GM12875 (cell line): ENCODE measurements around the gene PDSS1.
A peak's percentile ranks its signal among the peaks of the same experiment; 100 is the strongest.

ENCODE experiments used
- H3K4me3 ChIP-seq: one replicate; pipeline ENCODE4 v1.5.1; 2011; ENCODE audit warnings: low read depth, low read length, control low read depth
- TF ChIP-seq, protein P1 (sequence below): IDR thresholded peaks from 2 replicates; pipeline ENCODE4 v1.5.1; 2011; ENCODE audit warnings: low read depth, mild to moderate bottlenecking, control low read depth, inconsistent platforms, low read length, moderate library complexity, borderline replicate concordance; ENCODE audit not compliant: insufficient read depth

Gene PDSS1

DNA sequence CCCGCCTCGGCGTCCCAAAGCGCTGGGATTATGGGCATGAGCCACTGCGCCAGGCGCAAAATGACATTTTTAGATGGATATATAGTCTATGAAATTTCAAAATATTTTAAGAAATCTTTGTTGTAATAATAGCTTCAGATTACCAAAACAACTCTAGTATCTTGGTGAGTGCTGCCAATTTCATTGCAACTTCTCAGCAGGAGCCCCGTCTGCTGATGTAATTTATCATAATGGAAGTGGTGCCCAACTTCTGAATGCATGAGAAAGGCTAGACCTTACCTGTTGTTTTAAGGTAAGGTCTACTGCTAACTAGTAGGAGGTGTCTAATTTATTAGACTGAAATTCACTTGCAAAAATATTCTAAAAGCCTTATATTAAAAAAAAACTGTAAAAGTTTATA is 20.0 kb downstream of the PDSS1 start:
- H3K4me3 ChIP-seq = no peak overlapping the region
- TF ChIP-seq, protein P1, sequence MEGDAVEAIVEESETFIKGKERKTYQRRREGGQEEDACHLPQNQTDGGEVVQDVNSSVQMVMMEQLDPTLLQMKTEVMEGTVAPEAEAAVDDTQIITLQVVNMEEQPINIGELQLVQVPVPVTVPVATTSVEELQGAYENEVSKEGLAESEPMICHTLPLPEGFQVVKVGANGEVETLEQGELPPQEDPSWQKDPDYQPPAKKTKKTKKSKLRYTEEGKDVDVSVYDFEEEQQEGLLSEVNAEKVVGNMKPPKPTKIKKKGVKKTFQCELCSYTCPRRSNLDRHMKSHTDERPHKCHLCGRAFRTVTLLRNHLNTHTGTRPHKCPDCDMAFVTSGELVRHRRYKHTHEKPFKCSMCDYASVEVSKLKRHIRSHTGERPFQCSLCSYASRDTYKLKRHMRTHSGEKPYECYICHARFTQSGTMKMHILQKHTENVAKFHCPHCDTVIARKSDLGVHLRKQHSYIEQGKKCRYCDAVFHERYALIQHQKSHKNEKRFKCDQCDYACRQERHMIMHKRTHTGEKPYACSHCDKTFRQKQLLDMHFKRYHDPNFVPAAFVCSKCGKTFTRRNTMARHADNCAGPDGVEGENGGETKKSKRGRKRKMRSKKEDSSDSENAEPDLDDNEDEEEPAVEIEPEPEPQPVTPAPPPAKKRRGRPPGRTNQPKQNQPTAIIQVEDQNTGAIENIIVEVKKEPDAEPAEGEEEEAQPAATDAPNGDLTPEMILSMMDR = no peak

DNA sequence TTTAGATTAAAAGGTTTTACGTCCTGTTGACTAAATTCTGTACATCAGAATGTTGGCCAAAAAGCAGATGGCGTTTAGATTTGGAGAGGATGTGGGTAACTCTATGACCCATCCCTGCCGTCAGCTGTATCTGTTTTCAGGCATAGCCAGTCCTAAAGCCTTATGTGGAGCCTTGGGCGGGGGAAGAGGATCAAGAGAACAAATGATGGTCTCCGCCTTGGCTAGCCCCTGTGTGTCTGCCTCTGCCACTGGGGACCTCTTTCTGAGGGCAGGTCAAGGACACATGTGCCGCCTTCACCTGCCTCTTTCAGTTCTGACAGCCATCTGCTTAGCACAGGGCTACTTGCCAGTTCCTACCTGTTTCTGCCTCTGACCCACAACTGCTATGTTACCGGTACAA is 24.1 kb downstream of the PDSS1 start:
- TF ChIP-seq, protein P1 = no peak
- no peak overlapping the region for H3K4me3 ChIP-seq

DNA sequence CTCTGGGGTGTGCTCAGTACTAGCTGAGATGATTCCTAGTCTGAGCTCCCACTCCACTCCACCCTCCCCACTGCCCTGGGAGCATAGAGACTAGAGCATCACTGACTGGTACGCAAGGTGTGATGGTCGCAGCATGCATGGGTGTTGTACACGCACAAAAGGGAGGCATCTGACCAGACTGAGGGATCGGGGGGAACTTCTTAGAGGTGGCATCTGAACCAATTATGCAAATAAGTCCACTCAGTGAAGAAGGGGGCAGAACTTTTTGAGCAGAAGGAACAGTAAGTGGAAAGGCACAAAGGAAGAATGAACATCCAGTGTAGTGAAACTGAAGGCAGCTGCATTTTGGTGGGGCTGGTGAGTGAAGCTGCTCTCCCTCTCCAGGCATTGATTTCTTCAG is 25.5 kb downstream of the PDSS1 start:
- no peak overlapping the region for H3K4me3 ChIP-seq
- TF ChIP-seq, protein P1 = no peak

DNA sequence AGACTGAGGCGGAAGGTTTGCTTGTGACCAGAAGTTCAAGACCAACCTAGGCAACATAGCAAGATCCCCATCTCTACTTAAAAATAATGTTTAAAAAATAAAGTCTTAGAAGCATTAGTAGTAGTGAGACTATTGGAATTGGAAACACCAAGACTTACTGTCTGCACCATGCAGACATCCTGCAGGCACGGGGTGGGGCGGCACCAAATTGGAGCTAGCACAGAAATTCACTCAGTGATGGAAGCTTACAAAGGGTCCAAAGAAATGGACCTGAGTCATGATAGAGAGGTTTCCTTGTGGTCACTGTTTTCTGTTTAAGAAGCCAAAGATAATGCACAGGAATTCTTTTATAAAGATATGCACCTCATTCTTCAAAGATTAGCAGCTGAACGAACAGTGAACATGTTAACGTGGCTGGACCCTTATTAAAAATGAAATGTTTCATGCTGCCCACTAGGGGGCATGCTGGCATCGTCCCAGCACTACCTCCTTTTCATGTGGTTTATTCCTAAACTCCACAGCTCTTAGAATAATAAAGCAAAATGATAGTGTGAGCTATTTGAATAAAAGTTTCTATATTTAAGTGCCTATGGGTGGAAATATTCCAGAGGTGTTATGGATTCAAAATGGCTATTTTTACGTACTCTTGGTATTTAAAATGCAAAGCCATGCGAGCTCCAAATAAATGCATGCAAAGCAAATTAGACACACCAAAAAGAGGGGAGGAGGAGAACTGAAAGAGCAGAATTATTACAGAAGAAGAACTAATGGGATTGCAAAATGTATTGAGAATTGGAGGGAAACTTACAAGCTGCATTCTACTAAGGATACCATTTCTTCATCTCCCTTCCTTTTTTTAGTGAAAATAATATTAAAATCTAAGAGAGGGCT is 28.6 kb downstream of the PDSS1 start:
- H3K4me3 ChIP-seq = no peak overlapping the region
- TF ChIP-seq, protein P1 = peak; percentile 52; the same call in 1 of the 2 replicates

DNA sequence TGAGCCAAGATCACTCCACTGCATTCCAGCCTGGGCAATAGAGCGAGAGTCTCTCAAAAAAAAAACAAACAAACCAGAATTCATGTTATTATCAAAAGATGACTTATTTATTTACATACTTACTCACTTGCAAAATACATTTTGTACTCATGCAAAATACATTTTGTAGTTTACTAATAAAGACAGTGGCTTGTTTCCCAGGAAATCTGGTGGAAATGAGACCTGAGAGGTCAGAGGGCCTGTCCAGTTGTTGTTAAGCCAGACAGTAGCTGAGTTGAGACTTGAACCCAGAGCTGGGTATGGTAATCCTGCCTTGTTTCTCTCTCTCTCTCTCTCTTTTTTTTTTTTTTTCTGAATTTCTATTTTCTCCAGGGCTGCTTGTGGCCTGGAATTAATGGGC is 29.5 kb downstream of the PDSS1 start:
- no peak overlapping the region for H3K4me3 ChIP-seq
- TF ChIP-seq, protein P1 = no peak

DNA sequence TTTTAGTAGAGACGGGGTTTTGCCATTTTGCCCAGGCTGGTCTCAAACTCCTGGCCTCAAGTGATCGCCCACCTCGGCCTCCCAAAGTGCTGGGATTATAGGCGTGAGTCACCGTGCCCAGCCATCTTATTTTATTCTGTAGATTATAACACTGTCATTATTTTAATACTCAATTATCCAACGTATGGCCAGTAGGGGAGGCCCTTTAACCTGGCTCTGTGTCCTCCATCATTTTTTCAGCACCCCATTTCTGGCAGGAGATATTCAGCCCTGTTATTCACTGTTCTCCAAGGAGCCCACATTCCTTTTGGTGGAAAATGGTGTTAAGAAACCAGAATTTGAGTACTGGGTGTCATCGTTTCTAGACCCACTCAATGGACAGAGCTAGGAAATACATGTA is 31.5 kb downstream of the PDSS1 start:
- TF ChIP-seq, protein P1 = 0 out of 2 replicates have a peak, but pooled peaks have one; percentile 1
- H3K4me3 ChIP-seq = no peak overlapping the region

DNA sequence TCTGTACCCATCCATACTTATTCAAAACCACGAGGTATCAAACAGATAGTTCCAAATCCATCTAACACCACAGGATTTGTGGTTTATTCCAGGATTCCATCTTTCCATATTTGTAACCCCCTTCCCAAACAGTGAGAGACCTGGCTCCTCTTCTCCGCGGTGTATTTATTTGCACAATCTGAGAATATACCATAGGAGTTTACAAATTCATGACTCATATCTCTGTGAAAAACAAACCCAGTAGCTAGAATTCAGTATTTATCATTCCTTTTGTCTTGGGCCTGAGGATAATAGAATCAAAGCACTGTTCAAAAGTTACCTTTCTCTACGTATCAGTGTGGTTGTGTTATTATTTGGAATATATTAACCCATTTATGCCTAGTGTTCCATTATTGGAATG is 31.9 kb downstream of the PDSS1 start:
- H3K4me3 ChIP-seq = no peak overlapping the region
- TF ChIP-seq, protein P1 = no peak
